Measurements from ENCODE around the gene IGF1R.

Gene IGF1R

GRCh38 chr15:98705070-98705469, 56.7 kb downstream of the IGF1R start:
- no peak for DNase-seq (ENCODE audit: low spot score)

- DNase-seq (ENCODE audit: low spot score) = no peak
Observed at GRCh38 chr15:98706387-98706786, 58.0 kb downstream of the IGF1R start.

- no peak for DNase-seq (ENCODE audit: low spot score)
Observed at GRCh38 chr15:98706986-98707385, 58.6 kb downstream of the IGF1R start.

DNA sequence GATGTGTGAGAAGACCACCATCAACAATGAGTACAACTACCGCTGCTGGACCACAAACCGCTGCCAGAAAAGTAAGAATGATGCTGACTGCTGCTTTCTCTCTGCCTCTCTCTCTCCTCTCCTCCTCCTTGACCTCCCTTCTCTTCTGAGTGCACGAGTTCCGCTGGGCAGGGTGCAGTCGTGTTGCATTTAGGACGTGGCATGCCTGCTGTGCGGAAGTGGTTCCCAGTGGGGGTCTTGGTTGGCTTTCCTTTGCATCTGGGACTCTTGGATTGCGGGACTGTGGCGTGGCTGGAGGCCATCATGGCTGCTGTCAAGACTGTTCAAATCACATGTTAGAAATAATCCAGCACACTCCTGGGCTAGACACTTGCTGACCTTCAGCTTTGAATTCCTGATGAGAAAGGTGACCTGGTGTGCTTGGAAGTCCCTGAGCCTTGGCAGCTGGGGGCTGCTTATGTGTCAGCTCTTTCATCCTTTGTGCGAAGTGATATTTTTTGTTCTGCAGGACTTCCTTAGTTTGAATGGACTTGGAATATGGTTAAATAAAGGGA, 59.8 kb downstream of the IGF1R start:
- no peak for DNase-seq (ENCODE audit: low spot score)

DNA sequence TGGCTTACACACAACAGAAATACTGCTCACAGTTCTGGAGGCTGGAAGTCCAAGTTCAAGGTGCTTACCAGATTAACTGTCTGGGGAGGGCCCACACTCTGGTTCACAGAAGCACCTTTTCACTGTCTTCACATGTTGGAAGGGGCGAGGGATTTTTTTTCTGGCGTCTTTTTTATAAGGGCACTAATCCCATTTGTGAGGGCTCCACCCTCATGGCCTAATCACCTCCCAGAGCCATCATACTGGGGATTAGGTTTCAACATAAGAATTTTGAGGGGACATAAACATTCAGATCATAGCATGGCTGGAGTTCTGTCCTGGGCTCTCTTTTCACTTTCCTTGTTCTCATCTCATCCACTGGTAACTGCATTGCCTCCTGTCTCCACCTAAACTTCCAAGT, 63.5 kb downstream of the IGF1R start:
- DNase-seq (ENCODE audit: low spot score) = no peak

- no peak for DNase-seq (ENCODE audit: low spot score)
Observed at GRCh38 chr15:98712845-98713584, 64.7 kb downstream of the IGF1R start.

- DNase-seq (ENCODE audit: low spot score) = no peak
Observed at GRCh38 chr15:98713585-98714001, 65.3 kb downstream of the IGF1R start.

- DNase-seq (ENCODE audit: low spot score) = no peak
Observed at GRCh38 chr15:98714922-98715321, 66.6 kb downstream of the IGF1R start.

DNA sequence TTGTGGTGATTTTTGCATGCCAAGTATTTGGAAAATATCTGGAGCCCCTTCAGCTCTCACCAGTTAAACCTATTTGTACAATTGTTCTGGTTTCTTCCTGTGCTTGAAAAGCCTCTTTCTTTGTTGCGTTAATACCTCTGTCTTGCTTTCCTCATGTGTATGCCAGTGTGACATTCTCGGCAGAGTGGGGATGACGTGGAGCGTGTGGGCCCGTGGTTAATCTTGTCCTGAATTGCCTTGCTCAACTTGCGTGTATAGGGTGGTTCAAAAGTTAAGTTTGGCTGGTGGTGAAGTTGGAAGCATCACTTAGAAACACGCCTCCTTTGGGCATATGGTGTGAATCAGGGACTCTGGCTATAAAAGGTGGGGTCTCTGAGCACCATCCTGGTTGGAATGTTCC, 67.1 kb downstream of the IGF1R start:
- DNase-seq (ENCODE audit: low spot score) = no peak

GRCh38 chr15:98715890-98716443, 67.6 kb downstream of the IGF1R start:
- no peak for DNase-seq (ENCODE audit: low spot score)

DNA sequence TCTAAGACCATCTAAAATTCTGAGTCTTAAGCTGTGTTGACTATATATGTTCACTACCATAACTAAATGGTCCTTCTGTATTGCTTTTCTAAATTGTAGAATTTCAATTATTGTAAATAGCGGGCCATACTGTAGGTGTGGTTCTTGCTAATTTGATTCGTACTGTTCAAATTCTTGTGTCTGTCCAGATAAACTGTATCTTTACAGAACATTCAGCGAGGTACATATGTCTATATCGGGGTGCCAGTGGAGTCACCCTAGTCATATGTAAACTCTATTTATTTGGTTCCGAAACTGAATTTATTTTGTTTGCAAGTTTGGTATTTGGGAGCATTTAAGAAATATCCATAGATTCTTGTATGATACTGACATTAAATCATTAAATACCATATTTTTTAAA, 69.0 kb downstream of the IGF1R start:
- no peak for DNase-seq (ENCODE audit: low spot score)

DNA sequence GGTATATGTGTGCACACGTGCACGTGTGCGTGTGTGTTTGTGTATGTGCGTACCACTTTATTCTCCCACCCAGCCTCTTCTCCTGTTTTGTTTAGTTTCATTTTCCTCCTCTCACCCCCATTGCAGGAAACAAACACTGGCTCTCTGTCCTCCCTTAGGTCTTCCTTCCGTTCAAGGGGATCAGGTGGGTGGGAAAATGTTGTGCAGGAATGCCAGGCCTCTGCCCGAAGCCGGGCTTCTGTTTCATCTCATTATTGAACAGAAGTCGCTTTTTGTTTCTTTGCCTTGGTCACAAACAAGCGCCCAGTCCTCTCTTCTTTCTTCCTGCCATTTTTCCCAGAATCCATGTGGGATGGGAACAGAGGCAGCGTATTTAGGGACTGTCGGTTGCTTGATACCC, 69.6 kb downstream of the IGF1R start:
- DNase-seq (ENCODE audit: low spot score) = no peak

GRCh38 chr15:98718426-98719136, 70.2 kb downstream of the IGF1R start:
- no peak for DNase-seq (ENCODE audit: low spot score)

DNA sequence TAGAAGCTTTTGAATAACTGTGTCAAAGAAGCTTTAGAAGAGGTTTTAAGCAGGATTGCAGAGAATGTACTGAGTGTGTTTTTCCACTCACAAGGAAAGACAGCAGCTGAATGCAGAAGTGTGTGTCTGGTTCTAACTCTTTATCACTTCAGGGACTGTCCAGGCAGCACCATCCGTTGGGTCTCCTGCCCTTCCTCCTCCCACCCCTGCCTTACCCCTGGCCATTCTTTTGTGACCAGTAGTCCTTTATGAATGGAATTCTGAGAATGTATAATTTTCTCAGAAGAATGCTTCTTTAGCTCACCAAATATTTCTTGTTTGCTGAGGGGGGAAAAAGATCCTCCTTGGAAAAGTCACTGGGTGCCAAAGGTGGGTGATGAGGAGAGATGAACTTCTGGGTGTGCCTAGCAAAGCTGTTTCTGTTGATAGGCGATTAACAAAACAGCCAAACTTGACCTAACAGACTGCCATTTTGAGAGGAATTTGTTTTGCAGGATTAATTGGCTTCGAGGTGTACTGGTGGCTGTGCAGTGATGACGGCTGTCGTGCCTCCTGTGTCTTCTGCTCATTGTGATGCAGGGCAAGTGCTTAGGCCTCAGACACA, 70.9 kb downstream of the IGF1R start:
- DNase-seq (ENCODE audit: low spot score) = no peak

DNA sequence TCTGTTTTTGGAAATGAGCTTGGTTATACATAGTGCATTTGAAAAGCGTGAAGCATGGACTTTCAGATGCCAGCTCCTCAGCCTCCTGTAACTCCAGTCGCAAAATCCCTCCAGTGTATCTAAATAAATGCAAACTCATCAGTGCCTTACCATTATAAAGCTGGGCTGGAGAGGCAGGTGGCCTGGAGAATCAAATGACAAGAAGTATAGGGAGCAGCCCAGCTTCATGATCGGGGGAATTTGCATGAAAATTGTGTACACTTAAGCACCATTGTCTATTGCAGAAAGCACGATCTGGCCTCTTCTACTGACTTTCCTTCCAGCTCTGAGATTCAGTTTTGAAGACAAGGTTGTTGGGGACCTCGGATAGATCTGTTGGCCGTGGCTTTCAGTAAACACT, 71.7 kb downstream of the IGF1R start:
- no peak for DNase-seq (ENCODE audit: low spot score)

DNA sequence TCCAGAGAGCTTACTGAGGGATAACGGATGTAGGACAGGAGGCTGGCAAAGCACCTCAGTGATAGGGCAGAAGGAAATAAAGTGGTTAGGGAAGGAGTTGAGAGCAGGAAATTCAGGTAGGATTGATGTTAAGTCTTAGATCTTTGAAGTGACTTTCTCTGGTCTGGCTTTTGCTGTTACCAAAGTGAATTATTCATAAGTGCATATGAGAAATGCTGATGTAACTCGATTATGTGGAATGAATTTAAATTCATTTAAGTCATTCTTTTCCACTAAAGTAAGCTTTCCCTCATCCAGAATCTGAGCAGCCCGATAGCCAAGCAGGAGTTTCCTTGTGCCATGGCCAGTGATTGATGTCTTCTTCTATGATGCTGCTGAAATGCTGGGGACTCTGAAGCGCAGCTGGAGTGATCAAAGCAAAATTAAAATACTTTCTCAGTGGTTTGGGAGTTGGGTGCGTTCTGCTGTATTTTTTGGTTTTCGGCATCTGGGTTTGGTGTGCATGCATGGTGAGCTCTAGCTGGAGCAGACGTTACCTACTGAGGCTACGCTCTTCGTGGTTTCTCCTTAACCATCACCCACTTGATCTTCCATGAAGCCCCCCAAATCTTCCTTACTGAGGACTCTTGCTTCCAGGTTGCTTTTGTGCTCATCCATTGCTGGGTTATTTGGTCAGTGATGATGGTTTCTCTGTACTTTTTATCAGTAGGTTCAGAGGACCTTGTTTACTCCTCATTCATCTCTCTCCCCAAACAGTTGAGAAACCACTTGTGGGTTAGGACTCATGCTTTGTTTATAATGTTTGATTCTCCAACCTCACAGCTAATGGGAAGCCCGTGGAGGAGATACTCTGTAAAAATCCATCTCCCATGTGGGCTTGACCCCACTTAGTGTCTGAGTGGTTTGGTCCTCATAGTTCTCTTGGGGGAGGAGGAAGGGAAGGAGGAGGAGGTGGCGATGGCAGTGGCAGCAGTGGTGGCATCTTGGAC, 72.5 kb downstream of the IGF1R start:
- DNase-seq (ENCODE audit: low spot score) = no peak

- no peak for DNase-seq (ENCODE audit: low spot score)
Observed at GRCh38 chr15:98722209-98722608, 73.9 kb downstream of the IGF1R start.

DNA sequence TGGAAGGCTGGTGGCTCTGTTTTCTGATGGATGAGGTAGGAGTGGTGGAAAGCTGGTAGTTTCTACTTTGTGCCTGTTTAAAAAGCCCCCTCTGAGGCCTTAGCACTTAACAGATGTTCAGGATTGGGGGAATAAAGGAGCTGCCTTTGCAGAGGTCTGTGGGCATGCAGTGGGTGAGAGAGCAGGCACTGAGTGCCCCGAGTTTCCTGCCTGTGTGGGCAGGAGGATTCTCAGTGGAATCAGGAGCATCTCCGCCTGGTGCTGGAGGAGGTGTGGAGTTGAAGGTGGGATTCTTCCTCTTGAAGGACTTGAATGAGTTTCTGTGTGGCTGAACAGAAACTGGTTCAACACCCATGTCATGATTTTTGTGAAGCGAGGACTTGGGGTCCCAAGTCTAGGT, 74.3 kb downstream of the IGF1R start:
- DNase-seq (ENCODE audit: low spot score) = no peak

- no peak for DNase-seq (ENCODE audit: low spot score)
Observed at GRCh38 chr15:98723195-98723594, 74.9 kb downstream of the IGF1R start.

- no peak for DNase-seq (ENCODE audit: low spot score)
Observed at GRCh38 chr15:98724048-98724447, 75.7 kb downstream of the IGF1R start.

- DNase-seq (ENCODE audit: low spot score) = no peak
Observed at GRCh38 chr15:98724494-98724893, 76.2 kb downstream of the IGF1R start.
